ENCODE results near the gene ING3.
A peak's percentile ranks its signal among the peaks of the same experiment; 100 is the strongest.

Gene ING3

GRCh38 chr7:120989257-120990220 is 39.0 kb downstream of the ING3 start:
- DNase-seq = no peak

GRCh38 chr7:120990468-120991118 is 40.0 kb downstream of the ING3 start:
- no peak for DNase-seq

- no peak for DNase-seq
Observed at GRCh38 chr7:120991161-120991560, 40.6 kb downstream of the ING3 start.

GRCh38 chr7:120991581-120991980 is 41.0 kb downstream of the ING3 start:
- no peak for DNase-seq

GRCh38 chr7:120992272-120992964 is 41.8 kb downstream of the ING3 start:
- DNase-seq = no peak

DNA sequence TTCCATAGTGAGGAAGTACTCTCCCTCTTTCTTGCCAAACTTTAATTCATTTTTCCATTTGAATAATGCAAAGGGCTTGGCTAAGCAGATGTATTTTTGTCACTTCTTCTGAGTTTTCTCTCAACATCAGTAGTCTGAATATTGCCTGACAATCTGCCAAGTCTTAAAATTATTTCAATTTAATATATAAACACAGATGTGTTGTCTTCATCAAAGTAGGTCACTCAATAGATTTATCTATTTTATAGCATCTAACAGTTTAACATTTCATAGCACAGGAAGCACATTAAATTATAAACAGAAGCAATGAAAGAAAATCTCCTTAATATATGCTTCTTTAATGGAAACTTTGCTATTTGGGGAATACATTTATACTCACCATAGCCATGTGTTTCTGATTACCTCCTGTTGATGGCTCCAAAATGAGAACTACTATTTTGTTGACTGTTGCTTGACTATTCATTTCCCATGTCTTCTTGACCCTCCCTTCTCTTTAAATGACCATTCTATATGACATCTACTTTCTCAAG is 42.5 kb downstream of the ING3 start:
- no peak for DNase-seq

- no peak for DNase-seq
Observed at GRCh38 chr7:120993553-120994191, 43.1 kb downstream of the ING3 start.

GRCh38 chr7:120994512-120995410 is 44.2 kb downstream of the ING3 start:
- no peak for DNase-seq

DNA sequence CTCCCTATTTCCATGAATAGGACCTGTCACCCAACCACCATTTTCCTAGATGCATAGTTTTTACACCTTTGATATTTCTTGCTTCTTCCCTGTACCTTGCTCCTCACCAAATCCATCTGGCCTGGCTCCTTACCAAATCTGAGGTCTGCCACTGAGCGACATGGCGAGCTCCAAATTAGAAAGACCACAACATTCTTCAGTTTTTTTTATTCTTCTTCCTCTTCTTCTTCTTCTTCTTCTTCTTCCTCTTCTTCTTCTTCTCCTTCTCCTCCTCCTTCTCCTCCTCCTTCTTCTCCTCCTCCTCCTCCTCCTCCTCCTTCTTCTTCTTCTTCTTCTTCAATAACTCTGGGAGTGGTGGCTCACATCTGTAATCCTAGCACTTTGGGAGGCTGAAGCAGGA is 45.1 kb downstream of the ING3 start:
- DNase-seq = no peak

GRCh38 chr7:120996333-120996987 is 45.9 kb downstream of the ING3 start:
- peak; percentile 15 for DNase-seq

- no peak for DNase-seq
Observed at GRCh38 chr7:120996988-120997345, 46.4 kb downstream of the ING3 start.

DNA sequence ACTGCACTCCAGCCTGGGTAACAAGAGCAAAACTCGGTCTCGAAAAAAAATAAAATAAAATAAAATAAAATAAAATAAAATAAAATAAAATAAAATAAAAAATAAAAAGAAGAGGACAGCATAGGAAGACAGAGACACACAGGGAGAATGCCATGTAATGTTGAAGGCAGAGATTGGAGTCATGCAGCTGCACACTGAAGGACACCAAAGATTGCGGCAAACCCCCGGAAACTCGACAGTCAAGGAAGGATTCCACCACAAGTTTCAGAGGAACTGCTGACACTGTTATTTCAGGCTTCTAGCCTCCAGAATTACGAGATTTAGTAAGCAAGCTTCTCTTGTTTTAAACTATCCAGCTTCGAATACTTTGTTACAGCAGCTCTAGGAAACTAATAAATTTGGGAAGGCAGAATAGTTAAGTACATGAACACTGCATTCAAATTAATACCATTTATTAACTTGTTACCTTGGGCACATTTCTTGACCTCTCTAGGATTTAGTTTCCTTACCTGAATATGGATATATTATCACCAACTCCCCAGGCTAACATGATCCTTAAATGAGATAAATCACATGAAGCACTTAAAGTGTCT is 47.4 kb downstream of the ING3 start:
- DNase-seq = no peak

GRCh38 chr7:120998520-120998919 is 47.9 kb downstream of the ING3 start:
- no peak for DNase-seq

- DNase-seq = no peak
Observed at GRCh38 chr7:120998996-120999565, 48.5 kb downstream of the ING3 start.

- DNase-seq = no peak
Observed at GRCh38 chr7:121000081-121000983, 49.8 kb downstream of the ING3 start.

GRCh38 chr7:121001234-121001906 is 50.8 kb downstream of the ING3 start:
- no peak for DNase-seq

- DNase-seq = no peak
Observed at GRCh38 chr7:121002048-121002756, 51.6 kb downstream of the ING3 start.

DNA sequence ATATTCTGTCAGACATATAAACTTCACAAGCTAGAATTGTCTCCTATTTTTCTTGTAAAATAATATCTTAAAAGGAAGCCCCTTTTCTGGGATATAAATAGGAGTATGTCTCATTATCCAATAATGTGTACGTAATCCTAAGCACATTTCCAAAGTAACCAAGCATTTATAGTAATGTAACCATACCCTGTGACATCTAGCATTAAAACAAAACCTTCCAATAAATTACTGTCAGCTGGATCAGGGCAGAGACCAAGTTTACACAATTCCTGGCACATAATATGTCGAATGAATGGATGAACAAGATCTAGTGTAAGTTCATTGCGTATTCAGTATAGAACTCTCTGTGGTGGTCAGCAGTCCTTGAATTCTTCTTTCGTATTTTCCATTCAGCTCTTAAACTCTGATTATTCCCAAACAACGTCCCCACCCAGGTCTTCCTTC is 52.2 kb downstream of the ING3 start:
- DNase-seq = no peak
